Measurements from ENCODE around the gene UNC13C.

UNC13C gene

GRCh38 chr15:54608876-54609835, 630.9 kb downstream of the UNC13C start:
- Histone ChIP-seq H3K36me3 (ENCODE audit: insufficient read depth, low read length) (no peaks in the 10 kb centered on the region), H3K4me3 (ENCODE audit: low read length) (no peak overlapping the region), H3K27me3 (ENCODE audit: control insufficient read depth, insufficient read depth, low read length) (no peaks in the 10 kb centered on the region), H3K4me1 (ENCODE audit: control insufficient read depth, insufficient read depth, low read length) (no peaks in the 10 kb centered on the region), H3K9me3 (replicated peaks; ENCODE audit: low read length) (peaks cover under 1% of the 10 kb centered on the region), H3K4me2 (ENCODE audit: low read length) (no peak overlapping the region), H3K9ac (ENCODE audit: low read depth, low read length) (no peak overlapping the region)

DNA sequence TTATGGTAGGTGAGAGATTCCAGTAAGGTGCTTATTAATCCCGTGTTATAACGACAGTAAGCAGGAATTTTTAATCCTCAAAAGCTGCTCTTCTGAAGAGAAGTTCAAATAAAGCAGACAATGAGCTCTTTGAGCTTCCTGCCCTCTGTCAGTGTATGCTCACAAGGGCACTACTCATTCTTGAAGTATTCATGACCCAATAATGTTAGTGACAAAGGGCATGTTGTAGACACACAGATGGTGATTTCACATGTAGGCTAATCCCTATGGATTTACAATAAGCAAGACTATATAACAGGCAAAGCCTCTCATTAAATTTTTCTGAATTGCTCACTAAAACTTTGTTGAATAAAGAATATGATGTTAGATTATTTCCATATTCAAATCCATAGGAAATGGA, 639.9 kb downstream of the UNC13C start:
- Histone ChIP-seq H3K9me3 (replicated peaks; ENCODE audit: low read length) (no peaks in the 10 kb centered on the region), H3K4me2 (ENCODE audit: low read length) (no peak overlapping the region), H3K4me3 (ENCODE audit: low read length) (no peak overlapping the region), H3K36me3 (ENCODE audit: insufficient read depth, low read length) (no peaks in the 10 kb centered on the region), H3K27me3 (ENCODE audit: control insufficient read depth, insufficient read depth, low read length) (no peaks in the 10 kb centered on the region), H3K9ac (ENCODE audit: low read depth, low read length) (no peak overlapping the region), H3K4me1 (ENCODE audit: control insufficient read depth, insufficient read depth, low read length) (no peaks in the 10 kb centered on the region)

DNA sequence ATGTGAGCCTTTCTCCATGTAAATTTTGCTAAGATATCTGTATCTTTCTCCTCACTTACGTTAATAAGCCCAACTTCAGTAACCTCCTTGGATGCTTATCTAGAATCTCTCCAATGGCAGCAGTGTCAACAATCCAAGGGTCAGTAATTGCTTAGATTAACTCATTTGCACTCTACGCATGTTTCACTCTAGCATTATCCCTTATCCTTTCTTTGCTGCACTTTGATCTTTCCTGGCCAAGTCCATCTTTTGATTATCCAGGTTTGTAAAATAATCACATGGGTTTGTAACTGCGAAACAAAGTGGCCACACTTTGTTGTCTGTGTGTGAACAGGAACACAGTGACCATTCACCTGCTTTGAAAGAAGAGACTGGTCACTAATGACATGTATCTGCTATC, 640.9 kb downstream of the UNC13C start:
- Histone ChIP-seq H3K4me2 (ENCODE audit: low read length) (no peak overlapping the region), H3K9ac (ENCODE audit: low read depth, low read length) (no peak overlapping the region), H3K36me3 (ENCODE audit: insufficient read depth, low read length) (no peaks in the 10 kb centered on the region), H3K4me3 (ENCODE audit: low read length) (no peak overlapping the region), H3K9me3 (replicated peaks; ENCODE audit: low read length) (no peaks in the 10 kb centered on the region), H3K27me3 (ENCODE audit: control insufficient read depth, insufficient read depth, low read length) (no peaks in the 10 kb centered on the region), H3K4me1 (ENCODE audit: control insufficient read depth, insufficient read depth, low read length) (no peaks in the 10 kb centered on the region)

DNA sequence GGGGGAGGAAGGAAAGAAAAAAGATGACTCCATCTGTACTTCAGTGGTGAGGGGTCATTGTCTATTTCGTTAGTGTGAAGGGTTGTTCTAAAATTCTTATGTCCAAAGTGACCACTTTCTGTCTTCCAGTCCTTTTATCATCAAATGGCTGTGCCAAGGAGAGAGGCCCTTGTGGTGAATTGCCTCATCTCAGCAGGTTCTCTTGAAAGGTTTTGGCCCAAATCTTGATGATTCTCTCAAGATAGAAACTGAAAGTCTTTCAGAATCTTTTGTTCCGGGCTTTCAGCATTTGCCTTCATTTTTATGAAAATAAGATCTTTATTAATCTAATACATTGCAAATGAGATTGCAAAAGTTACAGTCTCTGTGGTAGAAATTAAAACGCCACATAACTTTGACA, 642.7 kb downstream of the UNC13C start:
- Histone ChIP-seq H3K4me2 (ENCODE audit: low read length) (no peak overlapping the region), H3K9me3 (replicated peaks; ENCODE audit: low read length) (no peaks in the 10 kb centered on the region), H3K36me3 (ENCODE audit: insufficient read depth, low read length) (no peaks in the 10 kb centered on the region), H3K9ac (ENCODE audit: low read depth, low read length) (no peak overlapping the region), H3K4me3 (ENCODE audit: low read length) (no peak overlapping the region), H3K27me3 (ENCODE audit: control insufficient read depth, insufficient read depth, low read length) (no peaks in the 10 kb centered on the region), H3K4me1 (ENCODE audit: control insufficient read depth, insufficient read depth, low read length) (no peaks in the 10 kb centered on the region)

DNA sequence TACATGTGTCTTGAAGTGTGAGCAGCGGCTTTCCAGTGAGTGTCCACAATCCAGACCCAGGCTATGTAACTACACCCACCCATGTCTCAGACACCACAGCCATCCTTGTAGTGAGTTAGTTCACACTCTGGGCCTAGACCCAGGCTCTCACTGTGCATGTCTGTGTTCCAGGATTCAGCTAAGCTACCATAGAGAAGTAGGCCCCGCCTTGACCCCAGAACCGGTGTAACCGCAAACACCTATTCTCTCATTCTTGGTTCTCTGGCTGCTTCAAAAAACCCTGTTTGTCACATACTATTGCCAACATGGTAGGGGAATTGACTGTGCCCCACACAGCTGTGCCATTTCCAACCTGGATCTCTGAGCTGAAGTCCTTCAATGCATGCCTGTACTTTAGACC, 657.9 kb downstream of the UNC13C start:
- Histone ChIP-seq H3K36me3 (ENCODE audit: insufficient read depth, low read length) (no peaks in the 10 kb centered on the region), H3K4me1 (ENCODE audit: control insufficient read depth, insufficient read depth, low read length) (no peaks in the 10 kb centered on the region), H3K9ac (ENCODE audit: low read depth, low read length) (no peak overlapping the region), H3K4me3 (ENCODE audit: low read length) (no peak overlapping the region), H3K4me2 (ENCODE audit: low read length) (no peak overlapping the region), H3K9me3 (replicated peaks; ENCODE audit: low read length) (peaks cover 4% of the 10 kb centered on the region), H3K27me3 (ENCODE audit: control insufficient read depth, insufficient read depth, low read length) (no peaks in the 10 kb centered on the region)

GRCh38 chr15:54638666-54639065, 660.4 kb downstream of the UNC13C start:
- H3K4me2 ChIP-seq (ENCODE audit: low read length) = no peak overlapping the region
- H3K36me3 ChIP-seq (ENCODE audit: insufficient read depth, low read length) = no peaks in the 10 kb centered on the region
- peaks cover 7% of the 10 kb centered on the region for H3K9me3 ChIP-seq (replicated peaks; ENCODE audit: low read length)
- no peak overlapping the region for H3K9ac ChIP-seq (ENCODE audit: low read depth, low read length)
- no peaks in the 10 kb centered on the region for H3K27me3 ChIP-seq (ENCODE audit: control insufficient read depth, insufficient read depth, low read length)
- H3K4me3 ChIP-seq (ENCODE audit: low read length) = no peak overlapping the region
- H3K4me1 ChIP-seq (ENCODE audit: control insufficient read depth, insufficient read depth, low read length) = no peaks in the 10 kb centered on the region

DNA sequence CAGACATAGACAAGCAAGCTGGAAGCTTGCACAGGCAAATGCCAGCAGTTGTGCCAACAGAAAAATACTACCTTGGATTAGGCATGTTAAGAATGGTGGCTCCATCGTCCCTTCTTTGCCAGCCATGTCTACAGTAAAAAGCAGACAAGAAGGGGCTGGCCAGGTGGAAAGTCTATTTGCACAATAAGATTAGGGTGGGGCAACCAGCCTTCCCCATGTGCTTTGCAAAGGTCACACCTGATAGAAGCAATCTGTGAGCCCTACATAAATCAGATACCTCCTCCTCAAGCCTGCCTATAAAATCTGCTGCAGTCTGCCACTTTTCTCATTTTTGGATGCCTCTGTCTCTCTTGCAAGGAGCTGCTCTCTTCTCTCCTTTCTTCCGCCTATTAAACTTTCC, 662.6 kb downstream of the UNC13C start:
- Histone ChIP-seq H3K9me3 (replicated peaks; ENCODE audit: low read length) (peaks cover 6% of the 10 kb centered on the region), H3K4me2 (ENCODE audit: low read length) (no peak overlapping the region), H3K4me1 (ENCODE audit: control insufficient read depth, insufficient read depth, low read length) (no peaks in the 10 kb centered on the region), H3K36me3 (ENCODE audit: insufficient read depth, low read length) (no peaks in the 10 kb centered on the region), H3K4me3 (ENCODE audit: low read length) (no peak overlapping the region), H3K27me3 (ENCODE audit: control insufficient read depth, insufficient read depth, low read length) (no peaks in the 10 kb centered on the region), H3K9ac (ENCODE audit: low read depth, low read length) (no peak overlapping the region)

DNA sequence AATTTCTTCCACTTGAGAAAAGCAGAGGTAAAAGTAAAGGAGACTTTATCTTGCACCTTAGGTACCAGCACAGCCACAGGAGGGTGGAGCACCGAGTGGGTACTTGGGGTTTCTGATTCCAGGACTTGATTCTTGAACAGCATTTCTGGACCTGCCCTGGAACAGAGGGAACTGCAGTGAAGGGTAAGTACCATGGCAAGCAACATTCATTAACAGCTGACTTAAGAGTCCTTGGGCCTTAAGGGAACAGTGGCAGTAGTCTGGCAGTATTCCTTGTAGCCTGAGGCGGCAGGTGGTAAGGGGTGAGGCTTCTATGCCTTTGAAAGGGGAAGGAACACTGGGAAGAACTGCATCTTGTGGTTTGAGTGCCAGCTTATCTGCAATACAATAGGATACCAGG, 666.6 kb downstream of the UNC13C start:
- Histone ChIP-seq H3K9me3 (replicated peaks; ENCODE audit: low read length) (peaks cover 4% of the 10 kb centered on the region), H3K4me3 (ENCODE audit: low read length) (no peak overlapping the region), H3K4me1 (ENCODE audit: control insufficient read depth, insufficient read depth, low read length) (no peaks in the 10 kb centered on the region), H3K36me3 (ENCODE audit: insufficient read depth, low read length) (no peaks in the 10 kb centered on the region), H3K4me2 (ENCODE audit: low read length) (no peak overlapping the region), H3K27me3 (ENCODE audit: control insufficient read depth, insufficient read depth, low read length) (no peaks in the 10 kb centered on the region), H3K9ac (ENCODE audit: low read depth, low read length) (no peak overlapping the region)

DNA sequence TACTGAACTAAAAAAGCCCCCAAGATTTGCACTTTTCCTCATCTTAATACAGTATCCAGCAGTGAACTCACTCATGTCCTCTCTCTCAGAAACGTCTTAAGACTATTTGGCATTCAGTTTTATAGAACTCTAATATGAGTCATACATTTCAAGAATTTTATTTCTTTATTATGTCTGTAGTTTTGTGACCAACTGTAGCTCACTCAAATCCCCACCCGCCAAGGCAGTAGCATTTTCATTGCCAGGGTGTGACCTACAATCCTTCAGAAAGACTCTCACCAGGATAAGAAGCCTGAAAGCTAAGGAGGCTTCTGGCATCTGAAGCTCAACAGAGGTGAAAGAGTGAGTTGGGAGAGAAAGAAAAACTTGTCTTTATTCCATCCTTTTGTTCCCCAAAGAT, 681.4 kb downstream of the UNC13C start:
- Histone ChIP-seq H3K9me3 (replicated peaks; ENCODE audit: low read length) (no peaks in the 10 kb centered on the region), H3K36me3 (ENCODE audit: insufficient read depth, low read length) (no peaks in the 10 kb centered on the region), H3K9ac (ENCODE audit: low read depth, low read length) (no peak overlapping the region), H3K4me3 (ENCODE audit: low read length) (no peak overlapping the region), H3K27me3 (ENCODE audit: control insufficient read depth, insufficient read depth, low read length) (no peaks in the 10 kb centered on the region), H3K4me1 (ENCODE audit: control insufficient read depth, insufficient read depth, low read length) (no peaks in the 10 kb centered on the region), H3K4me2 (ENCODE audit: low read length) (no peak overlapping the region)

DNA sequence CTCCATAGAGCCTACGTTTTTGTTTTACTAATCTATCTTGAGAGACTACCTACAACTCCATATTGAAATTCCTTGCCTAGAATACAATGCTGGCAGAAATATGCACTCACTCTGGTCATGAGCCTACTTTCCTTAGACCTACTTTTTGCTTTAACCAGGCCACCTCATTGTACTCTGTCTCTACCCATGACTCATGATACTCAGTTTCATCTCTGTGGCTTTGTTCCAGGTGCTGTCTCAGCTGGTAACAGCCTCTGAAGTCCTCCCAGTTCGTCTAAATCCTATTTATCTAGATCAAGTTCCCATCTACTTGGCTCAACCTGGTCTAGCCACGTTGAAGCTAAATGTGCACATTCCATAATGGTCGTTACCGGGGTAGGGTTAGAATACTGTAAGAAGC, 682.1 kb downstream of the UNC13C start:
- H3K4me3 ChIP-seq (ENCODE audit: low read length) = no peak overlapping the region
- H3K4me1 ChIP-seq (ENCODE audit: control insufficient read depth, insufficient read depth, low read length) = no peaks in the 10 kb centered on the region
- no peaks in the 10 kb centered on the region for H3K9me3 ChIP-seq (replicated peaks; ENCODE audit: low read length)
- H3K9ac ChIP-seq (ENCODE audit: low read depth, low read length) = no peak overlapping the region
- no peaks in the 10 kb centered on the region for H3K27me3 ChIP-seq (ENCODE audit: control insufficient read depth, insufficient read depth, low read length)
- no peaks in the 10 kb centered on the region for H3K36me3 ChIP-seq (ENCODE audit: insufficient read depth, low read length)
- no peak overlapping the region for H3K4me2 ChIP-seq (ENCODE audit: low read length)

DNA sequence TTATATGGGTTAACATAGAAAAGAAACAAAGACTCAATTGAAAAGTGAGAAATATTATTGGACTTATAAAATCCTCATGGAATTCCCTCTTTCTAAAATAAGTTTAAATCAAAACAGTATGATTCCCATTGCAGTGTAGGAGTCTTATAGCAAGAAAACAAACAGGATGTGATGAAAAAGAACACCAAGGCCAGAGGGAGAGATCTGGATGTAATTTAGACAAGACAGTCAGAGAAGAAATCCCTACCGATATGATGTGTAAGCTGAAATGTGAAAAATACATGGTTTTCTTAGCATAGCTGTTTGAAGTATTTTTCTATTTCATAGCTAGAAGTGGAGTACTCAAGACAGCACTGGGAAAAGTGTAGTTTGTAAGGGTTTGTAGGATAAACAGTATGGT, 697.0 kb downstream of the UNC13C start:
- Histone ChIP-seq H3K9ac (ENCODE audit: low read depth, low read length) (no peak overlapping the region), H3K4me3 (ENCODE audit: low read length) (no peak overlapping the region), H3K27me3 (ENCODE audit: control insufficient read depth, insufficient read depth, low read length) (no peaks in the 10 kb centered on the region), H3K4me1 (ENCODE audit: control insufficient read depth, insufficient read depth, low read length) (no peaks in the 10 kb centered on the region), H3K36me3 (ENCODE audit: insufficient read depth, low read length) (no peaks in the 10 kb centered on the region), H3K4me2 (ENCODE audit: low read length) (no peak overlapping the region), H3K9me3 (replicated peaks; ENCODE audit: low read length) (no peaks in the 10 kb centered on the region)

GRCh38 chr15:54681584-54681983, 703.3 kb downstream of the UNC13C start:
- Histone ChIP-seq H3K4me2 (ENCODE audit: low read length) (no peak overlapping the region), H3K4me3 (ENCODE audit: low read length) (no peak overlapping the region), H3K9ac (ENCODE audit: low read depth, low read length) (no peak overlapping the region), H3K9me3 (replicated peaks; ENCODE audit: low read length) (peaks cover 4% of the 10 kb centered on the region), H3K27me3 (ENCODE audit: control insufficient read depth, insufficient read depth, low read length) (no peaks in the 10 kb centered on the region), H3K4me1 (ENCODE audit: control insufficient read depth, insufficient read depth, low read length) (no peaks in the 10 kb centered on the region), H3K36me3 (ENCODE audit: insufficient read depth, low read length) (no peaks in the 10 kb centered on the region)

Measured in skeletal muscle satellite cell (primary cell).